ENCODE measurements around the gene HIGD1B. TPM values are rescaled to one million over a fixed set of nuclear protein-coding genes. Genes with fewer than 3 reads are reported as not detected.
A peak's percentile ranks its signal among the peaks of the same experiment; 100 is the strongest.

Gene HIGD1B
- total RNA-seq, 1 donor from 2014 or later = not detected

DNA sequence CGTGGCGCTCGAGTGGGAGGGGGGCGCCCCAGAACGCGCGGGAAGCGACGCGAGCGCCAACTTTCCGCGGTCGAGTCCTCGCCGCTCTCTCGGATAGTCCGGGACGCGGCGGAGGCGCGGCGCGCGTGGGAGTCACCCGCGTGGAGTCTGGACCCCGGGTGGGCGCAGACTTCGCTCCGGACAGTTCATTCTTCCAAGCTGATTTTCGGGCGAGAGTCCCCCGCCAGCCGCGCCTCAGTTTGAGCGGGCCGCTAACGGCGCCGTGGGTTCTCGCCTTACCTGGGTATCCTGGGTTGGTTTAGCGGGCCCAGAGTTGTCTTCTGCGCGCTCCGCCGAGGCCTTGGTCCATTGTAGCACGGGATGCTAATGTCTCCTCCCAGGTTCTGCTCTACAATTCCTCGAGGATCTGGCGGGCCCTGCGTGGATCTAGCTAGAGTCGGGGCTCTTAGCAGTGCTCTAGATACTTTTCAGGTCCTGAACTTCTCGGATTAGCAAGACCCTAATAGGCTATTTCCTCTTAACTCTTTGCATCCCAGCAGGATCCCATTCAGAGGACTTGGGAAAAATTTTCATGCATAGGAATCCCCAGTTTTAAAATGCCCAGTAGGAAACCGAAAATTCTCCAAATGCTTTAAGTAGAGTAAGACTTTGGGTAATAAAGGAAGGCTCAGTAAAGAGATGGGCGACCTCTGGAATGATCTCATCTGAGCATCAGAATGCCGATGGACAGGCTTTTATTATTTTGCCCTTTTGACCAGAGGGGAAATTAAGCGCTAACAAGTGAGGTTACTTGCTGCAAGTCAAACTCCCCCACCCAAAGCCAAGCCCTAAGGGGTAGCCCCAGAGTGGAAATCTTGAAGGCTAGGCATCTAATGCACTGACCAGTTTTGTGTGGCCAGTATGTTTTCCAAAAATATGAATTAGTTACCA is 17.1 kb upstream of the HIGD1B start:
- intact Hi-C loops (cut with micrococcal nuclease) = no loop called here
- peak; percentile 26 for DNase-seq
- H3K27ac Mint-ChIP-seq = no peak overlapping the region
- ChIA-PET POLR2A (no interaction called here), CTCF (no interaction called here)
- peaks cover 56% of the 10 kb centered on the region for H3K27me3 Mint-ChIP-seq
- H3K4me1 Mint-ChIP-seq = peaks cover 13% of the 10 kb centered on the region
- ATAC-seq (ENCODE audit: low read depth) = peak; percentile 34
- peak overlapping the region; percentile 74 for H3K4me3 Mint-ChIP-seq
- TF ChIP-seq, protein P1, sequence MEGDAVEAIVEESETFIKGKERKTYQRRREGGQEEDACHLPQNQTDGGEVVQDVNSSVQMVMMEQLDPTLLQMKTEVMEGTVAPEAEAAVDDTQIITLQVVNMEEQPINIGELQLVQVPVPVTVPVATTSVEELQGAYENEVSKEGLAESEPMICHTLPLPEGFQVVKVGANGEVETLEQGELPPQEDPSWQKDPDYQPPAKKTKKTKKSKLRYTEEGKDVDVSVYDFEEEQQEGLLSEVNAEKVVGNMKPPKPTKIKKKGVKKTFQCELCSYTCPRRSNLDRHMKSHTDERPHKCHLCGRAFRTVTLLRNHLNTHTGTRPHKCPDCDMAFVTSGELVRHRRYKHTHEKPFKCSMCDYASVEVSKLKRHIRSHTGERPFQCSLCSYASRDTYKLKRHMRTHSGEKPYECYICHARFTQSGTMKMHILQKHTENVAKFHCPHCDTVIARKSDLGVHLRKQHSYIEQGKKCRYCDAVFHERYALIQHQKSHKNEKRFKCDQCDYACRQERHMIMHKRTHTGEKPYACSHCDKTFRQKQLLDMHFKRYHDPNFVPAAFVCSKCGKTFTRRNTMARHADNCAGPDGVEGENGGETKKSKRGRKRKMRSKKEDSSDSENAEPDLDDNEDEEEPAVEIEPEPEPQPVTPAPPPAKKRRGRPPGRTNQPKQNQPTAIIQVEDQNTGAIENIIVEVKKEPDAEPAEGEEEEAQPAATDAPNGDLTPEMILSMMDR (IDR thresholded peaks at IDR 0.05) = no peak
- no peaks in the 10 kb centered on the region for H3K9me3 Mint-ChIP-seq
- H3K36me3 Mint-ChIP-seq (ENCODE audit: low read depth) = no peaks in the 10 kb centered on the region

DNA sequence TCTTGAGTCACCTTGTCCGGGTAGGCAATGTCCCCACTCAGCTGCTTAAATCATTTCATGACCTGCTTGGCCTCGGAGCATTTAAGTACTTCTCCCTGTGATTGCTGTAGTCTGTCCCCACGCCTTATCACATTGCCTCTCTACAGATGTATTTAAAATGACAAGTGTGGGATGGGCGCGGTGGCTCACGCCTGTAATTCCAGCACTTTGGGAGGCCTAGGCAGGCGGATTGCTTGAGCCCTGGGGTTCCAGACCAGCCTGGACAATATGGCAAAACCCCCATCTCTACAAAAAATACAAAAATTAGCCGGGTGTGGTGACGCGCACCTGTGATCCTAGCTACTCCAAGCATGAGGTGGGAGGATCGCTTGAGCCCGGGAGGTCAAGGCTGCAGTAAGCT is 16.3 kb upstream of the HIGD1B start:
- no peaks in the 10 kb centered on the region for H3K9me3 Mint-ChIP-seq
- ChIA-PET POLR2A (no interaction called here), CTCF (no interaction called here)
- no peak for ATAC-seq (ENCODE audit: low read depth)
- H3K27ac Mint-ChIP-seq = no peak overlapping the region
- H3K4me1 Mint-ChIP-seq = peaks cover 13% of the 10 kb centered on the region
- peak overlapping the region; percentile 16 for H3K4me3 Mint-ChIP-seq
- peaks cover 56% of the 10 kb centered on the region for H3K27me3 Mint-ChIP-seq
- no peak for DNase-seq
- intact Hi-C loops (cut with micrococcal nuclease) = no loop called here
- TF ChIP-seq, protein P1 (IDR thresholded peaks at IDR 0.05) = no peak
- H3K36me3 Mint-ChIP-seq (ENCODE audit: low read depth) = no peaks in the 10 kb centered on the region

DNA sequence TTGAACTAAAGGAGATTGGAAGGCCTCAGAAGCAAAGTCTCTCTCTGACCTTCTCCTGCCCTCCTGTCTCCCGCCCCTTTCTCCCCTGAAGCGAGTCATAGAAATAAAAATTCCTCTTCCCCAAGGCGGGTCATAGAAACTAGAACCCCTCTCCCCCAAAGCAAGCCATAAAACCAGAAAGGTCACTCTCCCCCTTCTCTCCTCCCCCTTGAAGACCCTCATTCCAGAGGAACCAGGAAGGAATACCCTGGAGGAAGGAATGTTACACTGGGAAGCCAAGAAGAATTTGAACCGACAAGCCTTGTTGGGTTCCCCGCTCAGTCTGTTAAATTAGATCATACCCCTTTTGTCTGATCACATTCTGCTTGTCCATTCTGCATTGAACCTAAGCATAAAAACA is 14.9 kb upstream of the HIGD1B start:
- H3K9me3 Mint-ChIP-seq = no peaks in the 10 kb centered on the region
- intact Hi-C loops (cut with micrococcal nuclease) = no loop called here
- DNase-seq (no peak), ATAC-seq (ENCODE audit: low read depth) (no peak)
- H3K27ac Mint-ChIP-seq = no peak overlapping the region
- peaks cover 13% of the 10 kb centered on the region for H3K4me1 Mint-ChIP-seq
- TF ChIP-seq, protein P1 (IDR thresholded peaks at IDR 0.05) = no peak
- ChIA-PET POLR2A (no interaction called here), CTCF (no interaction called here)
- no peak overlapping the region for H3K4me3 Mint-ChIP-seq
- peaks cover 45% of the 10 kb centered on the region for H3K27me3 Mint-ChIP-seq
- no peaks in the 10 kb centered on the region for H3K36me3 Mint-ChIP-seq (ENCODE audit: low read depth)

DNA sequence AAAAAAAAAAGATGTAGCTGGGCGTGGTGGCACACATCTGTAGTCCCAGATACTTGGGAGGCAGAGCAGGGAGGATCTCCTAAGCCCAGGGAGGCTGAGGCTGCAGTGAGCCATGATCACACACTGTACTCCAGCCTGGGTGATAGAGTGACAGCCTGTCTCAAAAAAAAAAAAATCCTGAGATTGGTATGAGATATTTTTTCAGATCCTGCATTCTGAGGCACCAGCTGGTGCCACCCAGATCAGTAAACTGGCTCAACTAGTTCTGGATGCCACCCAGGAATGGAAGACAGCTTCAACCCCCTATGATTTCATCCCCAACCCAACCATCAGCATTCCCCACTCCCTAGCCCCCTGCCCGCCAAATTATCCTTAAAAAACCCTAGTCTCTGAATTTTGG is 10.5 kb upstream of the HIGD1B start:
- CTCF ChIA-PET = no interaction called here
- H3K36me3 Mint-ChIP-seq (ENCODE audit: low read depth) = no peaks in the 10 kb centered on the region
- H3K4me1 Mint-ChIP-seq = no peaks in the 10 kb centered on the region
- no peak overlapping the region for H3K27ac Mint-ChIP-seq
- intact Hi-C loops (cut with micrococcal nuclease) = no loop called here
- TF ChIP-seq, protein P1 (IDR thresholded peaks at IDR 0.05) = no peak
- POLR2A ChIA-PET = interaction anchor here (0.7 kb wide), 1 partner anchor 280 kb away, joined by 5 read pairs; no protein-coding TSS in a partner anchor
- ATAC-seq (ENCODE audit: low read depth) (no peak), DNase-seq (no peak)
- H3K27me3 Mint-ChIP-seq = peaks cover 20% of the 10 kb centered on the region
- no peaks in the 10 kb centered on the region for H3K9me3 Mint-ChIP-seq
- no peak overlapping the region for H3K4me3 Mint-ChIP-seq

DNA sequence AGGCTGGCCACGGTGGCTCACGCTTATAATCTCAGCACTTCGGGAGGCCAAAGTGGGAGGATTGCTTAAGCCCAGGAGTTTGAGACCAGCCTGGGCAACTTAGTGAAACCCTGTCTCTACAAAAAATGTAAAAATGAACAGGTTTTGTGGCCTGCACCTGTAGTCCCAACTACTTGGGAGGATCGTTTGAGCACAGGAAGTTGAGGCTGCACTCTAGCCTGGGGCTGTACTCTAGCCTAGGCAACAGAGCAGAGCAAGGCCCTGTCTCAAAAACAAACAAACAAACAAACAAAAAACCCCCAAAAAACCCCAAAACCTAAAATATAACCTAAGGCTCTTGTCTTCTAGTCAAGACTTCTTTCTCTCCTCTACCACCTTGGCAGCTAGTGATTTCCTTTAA is 7.4 kb upstream of the HIGD1B start:
- Mint-ChIP-seq H3K36me3 (ENCODE audit: low read depth) (no peaks in the 10 kb centered on the region), H3K4me3 (no peak overlapping the region), H3K4me1 (no peaks in the 10 kb centered on the region), H3K9me3 (no peaks in the 10 kb centered on the region), H3K27me3 (peaks cover under 1% of the 10 kb centered on the region), H3K27ac (no peak overlapping the region)
- intact Hi-C loops (cut with micrococcal nuclease) = no loop called here
- POLR2A ChIA-PET = no interaction called here
- TF ChIP-seq, protein P1 (IDR thresholded peaks at IDR 0.05) = no peak
- CTCF ChIA-PET = no interaction called here
- ATAC-seq (ENCODE audit: low read depth) (no peak), DNase-seq (no peak)
